Endothelial cell of umbilical vein (primary cell): ENCODE data around the gene IBA57. TPM values are rescaled to one million over a fixed set of nuclear protein-coding genes. Genes with fewer than 3 reads are reported as not detected.

Experiments
- BruUV-seq: library from RNA; stranded (reverse); fragments of 400-500 nt; replicated peaks from 2 replicates; lab custom pipeline; 2021; lab: Mats Ljungman, UMichigan
- CTCF ChIA-PET: fragments of 300-600, 350-600 bp; sonication (Branson Sonifier 250); formaldehyde crosslinking; loops from one replicate; lab custom pipeline; 2021; ENCODE audit warnings: antibody characterized with exemption, inconsistent platforms; lab: Charles Lee
- POLR2A ChIA-PET: fragments of 300-600, 350-600 bp; sonication (Branson Sonifier 250); formaldehyde crosslinking; loops from one replicate; lab custom pipeline; 2021; ENCODE audit warnings: antibody characterized with exemption, inconsistent platforms; lab: Charles Lee
- DNase-seq: peaks from one replicate; pipeline ENCODE4 v3.0.0-alpha.2; 2011; ENCODE audit warnings: low read depth, low spot score
- FAIRE-seq: peaks from 2 replicates; lab custom pipeline; 2011; peaks lifted over from hg19 to GRCh38; lab: Jason Lieb, UNC
- H2AFZ ChIP-seq: 2 replicates; pipeline ENCODE4 v1.6.0; 2012; ENCODE audit warnings: low read depth, low read length, control low read depth, inconsistent platforms
- H3K27ac ChIP-seq: 2 replicates; pipeline ENCODE4 v1.5.1; 2011; ENCODE audit warnings: low read depth, mild to moderate bottlenecking, control low read depth, low read length, moderate library complexity; ENCODE audit not compliant: insufficient read depth
- H3K27me3 ChIP-seq, 2 experiments: 2 replicates each; pipeline versions ENCODE4 v1.6.0 to v1.6.1; 2011; ENCODE audit warnings: low read length in 2 of 2, mixed read lengths in 1 of 2; ENCODE audit not compliant: control insufficient read depth in 2 of 2, insufficient read depth in 2 of 2
- H3K36me3 ChIP-seq, 2 experiments: 2 replicates in 1 of 2; 3 replicates in 1 of 2; pipeline ENCODE4 v1.5.1; 2011; ENCODE audit warnings: low read length in 2 of 2, mild to moderate bottlenecking in 1 of 2, moderate library complexity in 1 of 2; ENCODE audit not compliant: control insufficient read depth in 2 of 2, insufficient read depth in 2 of 2; ENCODE audit errors: extremely low read depth in 1 of 2
- H3K4me1 ChIP-seq: 3 replicates; pipeline ENCODE4 v1.5.1; 2011; ENCODE audit warnings: mild to moderate bottlenecking, low read length; ENCODE audit not compliant: control insufficient read depth, insufficient read depth; ENCODE audit errors: extremely low read depth
- H3K4me2 ChIP-seq: 2 replicates; pipeline ENCODE4 v1.6.1; 2011; ENCODE audit warnings: low read length, control low read depth, mixed read lengths; ENCODE audit not compliant: insufficient read depth
- H3K4me3 ChIP-seq, 3 experiments: fragments of 200-600 bp in 1 of 3; sonication (generic), shearing (Covaris generic) in 1 of 3; replicated peaks in 1 of 3; 2 replicates each; pipeline ENCODE4 v1.5.1; 2011 to 2016; ENCODE audit warnings: control low read depth in 3 of 3, low read length in 3 of 3, mild to moderate bottlenecking in 2 of 3, inconsistent platforms in 1 of 3, low read depth in 1 of 3, moderate library complexity in 1 of 3; ENCODE audit not compliant: insufficient read depth in 1 of 3
- H3K79me2 ChIP-seq: 2 replicates; pipeline ENCODE4 v1.6.0; 2012; ENCODE audit warnings: low read length, inconsistent platforms; ENCODE audit not compliant: control insufficient read depth, insufficient read depth
- H3K9ac ChIP-seq: replicated peaks from 2 replicates; pipeline ENCODE3; 2011; ENCODE audit warnings: low read length, control low read depth; ENCODE audit not compliant: insufficient read depth; ENCODE audit errors: extremely low read depth
- H3K9me1 ChIP-seq: replicated peaks from 3 replicates; pipeline ENCODE4 v1.6.0; 2011; ENCODE audit warnings: mild to moderate bottlenecking, low read length; ENCODE audit not compliant: control insufficient read depth, insufficient read depth; ENCODE audit errors: extremely low read depth
- H3K9me3 ChIP-seq: replicated peaks from 2 replicates; pipeline ENCODE4 v1.5.1; 2012; ENCODE audit warnings: low read length, inconsistent platforms; ENCODE audit not compliant: control insufficient read depth, insufficient read depth
- H4K20me1 ChIP-seq: replicated peaks from 2 replicates; pipeline ENCODE3; 2011; ENCODE audit warnings: mild to moderate bottlenecking, low read length; ENCODE audit not compliant: control insufficient read depth, insufficient read depth; ENCODE audit errors: extremely low read depth
- EZH2 ChIP-seq: IDR thresholded peaks from 2 replicates; pipeline ENCODE4 v1.6.1; 2012; ENCODE audit warnings: borderline replicate concordance, low read depth, mild to moderate bottlenecking, moderate library complexity, low read length, inconsistent platforms; ENCODE audit not compliant: severe bottlenecking
- FOS ChIP-seq: IDR thresholded peaks from 2 replicates; pipeline ENCODE4 v1.6.1; 2011; ENCODE audit warnings: mild to moderate bottlenecking, low read length, moderate library complexity, borderline replicate concordance; ENCODE audit not compliant: insufficient read depth
- GATA2 ChIP-seq: IDR thresholded peaks from 2 replicates; pipeline ENCODE4 v1.7.0; 2011; ENCODE audit warnings: low read depth, mild to moderate bottlenecking, moderate library complexity, mixed read lengths, low read length; ENCODE audit not compliant: insufficient read length, insufficient read depth
- JUN ChIP-seq: IDR thresholded peaks from 2 replicates; pipeline ENCODE4 v1.6.1; 2011; ENCODE audit warnings: borderline replicate concordance, low read depth; ENCODE audit not compliant: insufficient read length, insufficient read depth
- MYC ChIP-seq: IDR thresholded peaks from one replicate; pipeline ENCODE4 v1.6.1; 2011; ENCODE audit warnings: mild to moderate bottlenecking, low read depth, low read length
- POLR2A ChIP-seq: IDR thresholded peaks from 2 replicates; pipeline ENCODE4 v1.6.1; 2012; ENCODE audit warnings: low read depth, mild to moderate bottlenecking, control low read depth, low read length
- POLR2AphosphoS5 ChIP-seq: IDR thresholded peaks from 2 replicates; pipeline ENCODE4 v1.6.1; 2012; ENCODE audit warnings: low read depth, mild to moderate bottlenecking, control low read depth, low read length, moderate library complexity; ENCODE audit not compliant: insufficient read depth
- dilution Hi-C: fragments of 300-500 bp; cut with MboI; formaldehyde crosslinking; loops from one replicate; pipeline ENCODE4 v1.15.0; 2019; ENCODE audit warnings: low sequenced_read_pairs; ENCODE audit not compliant: extremely low pct_ligation_motif_present
- intact Hi-C: fragments of 100-400 bp; cut with micrococcal nuclease; formaldehyde crosslinking; loops from one replicate; pipeline ENCODE4 v1.10.0; 2022
- polyA plus RNA-seq, 4 experiments: library from polyadenylated mRNA; depleted of rRNA in 3 of 4; stranded (reverse) in 3 of 4; unstranded in 1 of 4; fragments of >200 nt; gene quantifications; 2 replicates each; pipeline versions ENCODE4 v1.2.1 to v1.2.3, GENCODE V29; 2011 to 2012; ENCODE audit warnings: missing spikeins in 1 of 4
- total RNA-seq: library from RNA; stranded (reverse); gene quantifications from 2 replicates; pipeline ENCODE4 v1.2.3, GENCODE V29; 2021
- TF ChIP-seq, protein P1 (sequence below): IDR thresholded peaks from 2 replicates; pipeline ENCODE4 v1.6.1; 2011; ENCODE audit not compliant: insufficient read depth, insufficient read length
- TF ChIP-seq, protein P2 (sequence below), 2 donors: IDR thresholded peaks; 1 replicate in 1 of 2; 2 replicates in 1 of 2; pipeline ENCODE4 v1.5.1; 2011; ENCODE audit warnings: low read length in 2 of 2, mild to moderate bottlenecking in 2 of 2, moderate library complexity in 2 of 2, control low read depth in 1 of 2, inconsistent platforms in 1 of 2, low read depth in 1 of 2; ENCODE audit not compliant: insufficient read depth in 1 of 2; ENCODE audit errors: extremely low read depth in 1 of 2

Gene IBA57
- total and polyA plus RNA-seq, 2 donors (not counting 3 experiments of a cell fraction or from before 2014, with no cell fraction given): 3.4 to 7.7 TPM

DNA sequence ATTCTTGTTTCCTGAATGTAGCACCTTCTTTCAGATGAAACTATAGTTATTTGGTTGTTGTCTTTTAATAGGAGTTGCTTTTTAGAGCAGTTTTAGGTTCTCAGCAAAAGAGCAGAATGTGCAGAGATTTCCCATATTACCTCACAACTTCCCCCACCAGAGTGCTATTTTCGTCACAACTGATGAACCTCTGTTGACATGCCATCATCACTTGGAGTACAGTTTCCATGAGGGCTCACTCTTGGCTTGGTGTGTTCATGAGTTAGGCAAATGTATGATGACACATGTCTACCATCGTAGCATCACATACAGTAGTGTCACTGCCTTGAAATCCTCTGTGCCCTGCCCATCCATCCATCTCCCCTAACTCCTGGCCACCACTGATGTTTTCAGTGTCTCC lies 3.7 kb downstream of the IBA57 start:
- H3K9me1 ChIP-seq: no peaks in the 10 kb centered on the region
- no peak for FAIRE-seq
- no peak overlapping the region for H3K4me2 ChIP-seq
- CTCF ChIA-PET: no interaction called here
- no peaks in the 10 kb centered on the region for H3K36me3 ChIP-seq
- no peak for DNase-seq
- no peak overlapping the region for H3K4me3 ChIP-seq
- POLR2A ChIA-PET: no interaction called here
- dilution Hi-C loops: no loop called here
- no peaks in the 10 kb centered on the region for H3K27me3 ChIP-seq
- H3K27ac ChIP-seq: no peak overlapping the region
- no peaks in the 10 kb centered on the region for H3K9me3 ChIP-seq
- peaks cover 10% of the 10 kb centered on the region for H3K79me2 ChIP-seq
- TF ChIP-seq EZH2: no peak
- no peak for TF ChIP-seq MYC
- TF ChIP-seq POLR2A: no peak
- TF ChIP-seq, protein P1, sequence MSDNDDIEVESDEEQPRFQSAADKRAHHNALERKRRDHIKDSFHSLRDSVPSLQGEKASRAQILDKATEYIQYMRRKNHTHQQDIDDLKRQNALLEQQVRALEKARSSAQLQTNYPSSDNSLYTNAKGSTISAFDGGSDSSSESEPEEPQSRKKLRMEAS: no peak
- no peak for TF ChIP-seq POLR2AphosphoS5
- TF ChIP-seq JUN: no peak
- TF ChIP-seq, protein P2, sequence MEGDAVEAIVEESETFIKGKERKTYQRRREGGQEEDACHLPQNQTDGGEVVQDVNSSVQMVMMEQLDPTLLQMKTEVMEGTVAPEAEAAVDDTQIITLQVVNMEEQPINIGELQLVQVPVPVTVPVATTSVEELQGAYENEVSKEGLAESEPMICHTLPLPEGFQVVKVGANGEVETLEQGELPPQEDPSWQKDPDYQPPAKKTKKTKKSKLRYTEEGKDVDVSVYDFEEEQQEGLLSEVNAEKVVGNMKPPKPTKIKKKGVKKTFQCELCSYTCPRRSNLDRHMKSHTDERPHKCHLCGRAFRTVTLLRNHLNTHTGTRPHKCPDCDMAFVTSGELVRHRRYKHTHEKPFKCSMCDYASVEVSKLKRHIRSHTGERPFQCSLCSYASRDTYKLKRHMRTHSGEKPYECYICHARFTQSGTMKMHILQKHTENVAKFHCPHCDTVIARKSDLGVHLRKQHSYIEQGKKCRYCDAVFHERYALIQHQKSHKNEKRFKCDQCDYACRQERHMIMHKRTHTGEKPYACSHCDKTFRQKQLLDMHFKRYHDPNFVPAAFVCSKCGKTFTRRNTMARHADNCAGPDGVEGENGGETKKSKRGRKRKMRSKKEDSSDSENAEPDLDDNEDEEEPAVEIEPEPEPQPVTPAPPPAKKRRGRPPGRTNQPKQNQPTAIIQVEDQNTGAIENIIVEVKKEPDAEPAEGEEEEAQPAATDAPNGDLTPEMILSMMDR (IDR thresholded peaks at IDR 0.05; ENCODE audit: extremely low read depth in 1 of 2, insufficient read depth in 1 of 2, low read depth in 1 of 2, low read length in 2 of 2): no peak
- no peak for TF ChIP-seq GATA2
- no peak for TF ChIP-seq FOS
- H3K9ac ChIP-seq: no peak overlapping the region
- H4K20me1 ChIP-seq: no peaks in the 10 kb centered on the region
- H2AFZ ChIP-seq: no peak overlapping the region
- peaks cover 9% of the 10 kb centered on the region for H3K4me1 ChIP-seq
- intact Hi-C loops: loop anchor here (5.0 to 10.0 kb wide), 3 partner anchors 238 to 385 kb away; partner anchors contain the start of genes RNF187 and TRIM11
- no TSS peak for BruUV-seq
